ENCODE results near the gene FAM180A. TPM values are rescaled to one million over a fixed set of nuclear protein-coding genes. Genes with fewer than 3 reads are reported as not detected.

Gene FAM180A
- polyA plus RNA-seq, 1 of the 3 experiments (the other 2 are of a cell fraction) = 0.08 TPM

DNA sequence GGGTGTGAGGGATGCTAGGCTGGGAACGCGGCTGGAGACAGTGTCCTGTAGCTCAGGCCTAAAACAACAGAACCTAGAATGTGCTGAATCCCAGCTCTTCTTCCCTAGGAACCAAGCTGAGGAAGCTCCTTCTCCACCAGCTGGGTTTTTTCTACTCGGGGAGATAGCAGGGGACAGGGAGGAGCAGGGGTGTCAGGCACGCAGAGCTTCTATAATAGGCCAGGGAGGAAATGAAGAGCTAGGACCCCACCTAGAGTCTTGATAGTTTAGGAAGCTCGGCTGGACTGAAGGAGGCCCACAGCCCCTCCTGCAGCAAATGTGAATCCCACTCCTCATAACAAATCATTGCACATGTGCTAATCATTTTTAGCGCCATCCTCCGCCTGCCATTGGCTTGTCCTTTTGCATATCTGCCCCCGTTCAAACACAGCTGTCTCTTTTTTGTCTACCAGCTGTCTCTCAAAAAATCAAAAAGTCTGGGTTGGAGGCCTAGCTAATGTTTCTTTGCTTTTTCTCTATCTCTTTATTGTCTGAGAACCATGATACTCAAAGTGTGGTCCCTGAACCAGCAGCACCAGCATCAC lies 24.1 kb upstream of the FAM180A start:
- Histone ChIP-seq H3K4me3 (ENCODE audit: low read depth in 2 of 2, low read length in 1 of 2) (no peak overlapping the region), H3K4me2 (no peak overlapping the region), H3F3A (replicated peaks; ENCODE audit: insufficient read depth) (no peaks in the 10 kb centered on the region), H3K4me1 (ENCODE audit: control insufficient read depth in 1 of 2, insufficient read depth in 2 of 2, low read depth in 1 of 2, low read length in 1 of 2) (peaks cover 0 to 18% of the 10 kb centered on the region in 2 experiments; a peak in 1 of 4 replicates), H3K27me3 (ENCODE audit: insufficient read depth) (no peaks in the 10 kb centered on the region), H3K27ac (ENCODE audit: low read depth in 2 of 2, low read length in 1 of 2) (no peak overlapping the region; a peak in 1 of 4 replicates), H3K9me2 (no peaks in the 10 kb centered on the region), H4K20me1 (ENCODE audit: insufficient read depth) (no peaks in the 10 kb centered on the region), H3K9me3 (peaks cover 3% of the 10 kb centered on the region), H2AFZ (ENCODE audit: low read depth) (no peak overlapping the region), H3K36me3 (replicated peaks in 1 of 2; ENCODE audit: control insufficient read depth in 1 of 2, insufficient read depth in 2 of 2, low read length in 1 of 2) (no peaks in the 10 kb centered on the region), H3K79me2 (ENCODE audit: insufficient read depth) (no peaks in the 10 kb centered on the region), H3K9ac (no peak overlapping the region)
- no peak for TF ChIP-seq GATA2 (CRISPR knock-in tag; IDR thresholded peaks at IDR 0.05)
- TF ChIP-seq FOXM1 (IDR thresholded peaks at IDR 0.05; ENCODE audit: low read depth) = no peak
- no peak for TF ChIP-seq SIN3A (IDR thresholded peaks at IDR 0.05; ENCODE audit: borderline replicate concordance, low read depth, low read length)
- no peak for TF ChIP-seq ELF1 (IDR thresholded peaks at IDR 0.05)
- TF ChIP-seq RCOR1 (IDR thresholded peaks at IDR 0.05; ENCODE audit: low read length) = no peak
- no peak for TF ChIP-seq GABPA (IDR thresholded peaks at IDR 0.05; ENCODE audit: low read depth)
- TF ChIP-seq JUND (IDR thresholded peaks at IDR 0.05) = no peak
- TF ChIP-seq POLR2AphosphoS5 (IDR thresholded peaks at IDR 0.05; ENCODE audit: low read depth, low read length) = no peak
- TF ChIP-seq, protein P1, sequence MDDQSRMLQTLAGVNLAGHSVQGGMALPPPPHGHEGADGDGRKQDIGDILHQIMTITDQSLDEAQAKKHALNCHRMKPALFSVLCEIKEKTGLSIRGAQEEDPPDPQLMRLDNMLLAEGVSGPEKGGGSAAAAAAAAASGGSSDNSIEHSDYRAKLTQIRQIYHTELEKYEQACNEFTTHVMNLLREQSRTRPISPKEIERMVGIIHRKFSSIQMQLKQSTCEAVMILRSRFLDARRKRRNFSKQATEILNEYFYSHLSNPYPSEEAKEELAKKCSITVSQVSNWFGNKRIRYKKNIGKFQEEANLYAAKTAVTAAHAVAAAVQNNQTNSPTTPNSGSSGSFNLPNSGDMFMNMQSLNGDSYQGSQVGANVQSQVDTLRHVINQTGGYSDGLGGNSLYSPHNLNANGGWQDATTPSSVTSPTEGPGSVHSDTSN (IDR thresholded peaks at IDR 0.05) = no peak
- TF ChIP-seq, protein P2, sequence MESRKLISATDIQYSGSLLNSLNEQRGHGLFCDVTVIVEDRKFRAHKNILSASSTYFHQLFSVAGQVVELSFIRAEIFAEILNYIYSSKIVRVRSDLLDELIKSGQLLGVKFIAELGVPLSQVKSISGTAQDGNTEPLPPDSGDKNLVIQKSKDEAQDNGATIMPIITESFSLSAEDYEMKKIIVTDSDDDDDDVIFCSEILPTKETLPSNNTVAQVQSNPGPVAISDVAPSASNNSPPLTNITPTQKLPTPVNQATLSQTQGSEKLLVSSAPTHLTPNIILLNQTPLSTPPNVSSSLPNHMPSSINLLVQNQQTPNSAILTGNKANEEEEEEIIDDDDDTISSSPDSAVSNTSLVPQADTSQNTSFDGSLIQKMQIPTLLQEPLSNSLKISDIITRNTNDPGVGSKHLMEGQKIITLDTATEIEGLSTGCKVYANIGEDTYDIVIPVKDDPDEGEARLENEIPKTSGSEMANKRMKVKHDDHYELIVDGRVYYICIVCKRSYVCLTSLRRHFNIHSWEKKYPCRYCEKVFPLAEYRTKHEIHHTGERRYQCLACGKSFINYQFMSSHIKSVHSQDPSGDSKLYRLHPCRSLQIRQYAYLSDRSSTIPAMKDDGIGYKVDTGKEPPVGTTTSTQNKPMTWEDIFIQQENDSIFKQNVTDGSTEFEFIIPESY (IDR thresholded peaks at IDR 0.05; ENCODE audit: borderline replicate concordance, low read depth) = no peak
- no peak for TF ChIP-seq NRF1 (IDR thresholded peaks at IDR 0.05; ENCODE audit: low read depth, low read length)
- TF ChIP-seq RAD21 (IDR thresholded peaks at IDR 0.05; ENCODE audit: low read length) = no peak
- TF ChIP-seq NFIC (IDR thresholded peaks at IDR 0.05; ENCODE audit: borderline replicate concordance) = no peak
- no peak for TF ChIP-seq EP300 (IDR thresholded peaks at IDR 0.05; ENCODE audit: borderline replicate concordance in 1 of 2, low read depth in 1 of 2, low read length in 1 of 2)
- TF ChIP-seq MEF2A (IDR thresholded peaks at IDR 0.05; ENCODE audit: borderline replicate concordance, low read depth) = no peak
- TF ChIP-seq, protein P3, sequence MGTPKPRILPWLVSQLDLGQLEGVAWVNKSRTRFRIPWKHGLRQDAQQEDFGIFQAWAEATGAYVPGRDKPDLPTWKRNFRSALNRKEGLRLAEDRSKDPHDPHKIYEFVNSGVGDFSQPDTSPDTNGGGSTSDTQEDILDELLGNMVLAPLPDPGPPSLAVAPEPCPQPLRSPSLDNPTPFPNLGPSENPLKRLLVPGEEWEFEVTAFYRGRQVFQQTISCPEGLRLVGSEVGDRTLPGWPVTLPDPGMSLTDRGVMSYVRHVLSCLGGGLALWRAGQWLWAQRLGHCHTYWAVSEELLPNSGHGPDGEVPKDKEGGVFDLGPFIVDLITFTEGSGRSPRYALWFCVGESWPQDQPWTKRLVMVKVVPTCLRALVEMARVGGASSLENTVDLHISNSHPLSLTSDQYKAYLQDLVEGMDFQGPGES (IDR thresholded peaks at IDR 0.05; ENCODE audit: low read depth, low read length) = no peak
- ChIA-PET POLR2A (no interaction called here), CTCF (interaction anchor here (1.3 to 1.6 kb wide), 3 partner anchors 10 to 127 kb away, joined by 3 read pairs; no protein-coding TSS in a partner anchor)
- DNase-seq = no peak
- 87% methylated on average over 8 of the region's 8 CpGs for WGBS (ENCODE audit: low lambda C conversion rate)
